Measurements from ENCODE around the gene HK3. TPM values are rescaled to one million over a fixed set of nuclear protein-coding genes. Genes with fewer than 3 reads are reported as not detected.

The HK3 gene
- total RNA-seq, 4 donors from 2014 or later = 5.2 to 38.1 (median 16.3) TPM

GRCh38 chr5:176850371-176851245, 48.5 kb downstream of the HK3 start:
- TF ChIP-seq CTCF (IDR thresholded peaks at IDR 0.05; ENCODE audit: low read depth) = no peak

GRCh38 chr5:176849611-176850227, 49.4 kb downstream of the HK3 start:
- TF ChIP-seq CTCF (IDR thresholded peaks at IDR 0.05; ENCODE audit: low read depth) = no peak

- TF ChIP-seq CTCF (IDR thresholded peaks at IDR 0.05; ENCODE audit: low read depth) = no peak
Measured at GRCh38 chr5:176848651-176849050, 50.5 kb downstream of the HK3 start.

GRCh38 chr5:176847726-176848290, 51.3 kb downstream of the HK3 start:
- no peak for TF ChIP-seq CTCF (IDR thresholded peaks at IDR 0.05; ENCODE audit: low read depth)

- no peak for TF ChIP-seq CTCF (IDR thresholded peaks at IDR 0.05; ENCODE audit: low read depth)
Measured at GRCh38 chr5:176847148-176847547, 52.0 kb downstream of the HK3 start.

GRCh38 chr5:176846335-176847140, 52.6 kb downstream of the HK3 start:
- no peak for TF ChIP-seq CTCF (IDR thresholded peaks at IDR 0.05; ENCODE audit: low read depth)
